ENCODE measurements around the gene LMX1A. TPM values are rescaled to one million over a fixed set of nuclear protein-coding genes. Genes with fewer than 3 reads are reported as not detected.

Gene LMX1A
- total and polyA plus RNA-seq, 9 of the 15 experiments (the other 6 are each of a cell fraction or from before 2014, with no cell fraction given): not detected

GRCh38 chr1:165376811-165377311 lies 20.3 kb upstream of the LMX1A start (continued):
- TF ChIP-seq CHD7 (IDR thresholded peaks at IDR 0.05; ENCODE audit: low read depth, low read length) (no peak), ZNF143 (CRISPR knock-in tag; IDR thresholded peaks at IDR 0.05) (no peak), HDAC6 (IDR thresholded peaks at IDR 0.05; ENCODE audit: low read depth, low read length) (no peak), DLX4 (CRISPR knock-in tag; IDR thresholded peaks at IDR 0.05) (no peak), SMARCC2 (IDR thresholded peaks at IDR 0.05; ENCODE audit: low read depth) (no peak), SNIP1 (IDR thresholded peaks at IDR 0.05; ENCODE audit: low read depth) (no peak), FOXA3 (CRISPR knock-in tag; conservative IDR thresholded peaks at IDR 0.05 in 1 of 2, IDR thresholded peaks at IDR 0.05 in 1 of 2) (no peak), SMAD2 (IDR thresholded peaks at IDR 0.05; ENCODE audit: low read depth, low read length) (no peak), PRMT5 (CRISPR knock-in tag; IDR thresholded peaks at IDR 0.05) (no peak), MCM5 (IDR thresholded peaks at IDR 0.05; ENCODE audit: low read depth) (no peak)
